Neural cell (in vitro differentiated cells): Measurements from ENCODE around the gene RNASE13. TPM values are rescaled to one million over a fixed set of nuclear protein-coding genes. Genes with fewer than 3 reads are reported as not detected.

Experiments used
- H2AFZ ChIP-seq: fragments of 200-600, 300-800 bp; sonication (generic), shearing (Covaris generic); 2 replicates; pipeline ENCODE4 v1.6.0; 2014; ENCODE audit warnings: low read depth, mild to moderate bottlenecking, antibody characterized with exemption, low read length, moderate library complexity
- H3F3A ChIP-seq: fragments of 200-600 bp; shearing (Covaris generic); 2 replicates; pipeline ENCODE4 v1.6.1; 2016; ENCODE audit warnings: mild to moderate bottlenecking, moderate library complexity, mixed read lengths, antibody characterized with exemption, low read length; ENCODE audit not compliant: insufficient read depth, poor library complexity, severe bottlenecking
- H3K27ac ChIP-seq: fragments of 200-600, 300-800 bp; sonication (generic), shearing (Covaris generic); 2 replicates; pipeline ENCODE4 v1.5.1; 2014; ENCODE audit warnings: mild to moderate bottlenecking, low read length, moderate library complexity
- H3K27me3 ChIP-seq: fragments of 300-800, 200-600 bp; sonication (generic), shearing (Covaris generic); 2 replicates; pipeline ENCODE4 v1.6.0; 2014; ENCODE audit warnings: mild to moderate bottlenecking, low read depth, low read length, moderate library complexity; ENCODE audit not compliant: insufficient read depth
- H3K36me3 ChIP-seq: fragments of 300-800, 200-600 bp; sonication (generic), shearing (Covaris generic); 2 replicates; pipeline ENCODE4 v1.5.1; 2014; ENCODE audit warnings: mild to moderate bottlenecking, antibody characterized with exemption, low read length, moderate library complexity; ENCODE audit not compliant: insufficient read depth
- H3K4me2 ChIP-seq: fragments of 300-800, 200-600 bp; sonication (generic), shearing (Covaris generic); 2 replicates; pipeline ENCODE4 v1.6.0; 2014; ENCODE audit warnings: mild to moderate bottlenecking, low read length
- H3K4me3 ChIP-seq: fragments of 300-800, 200-600 bp; sonication (generic), shearing (Covaris generic); 2 replicates; pipeline ENCODE4 v1.5.1; 2014; ENCODE audit warnings: mild to moderate bottlenecking, low read length, moderate library complexity
- H3K79me2 ChIP-seq: fragments of 200-600 bp; shearing (Covaris generic); replicated peaks from 2 replicates; pipeline ENCODE4 v1.6.0; 2014; ENCODE audit warnings: mild to moderate bottlenecking, low read length, moderate library complexity; ENCODE audit not compliant: insufficient read depth
- H3K9ac ChIP-seq: fragments of 300-800, 200-600 bp; sonication (generic), shearing (Covaris generic); 2 replicates; pipeline ENCODE4 v1.6.1; 2016; ENCODE audit warnings: mild to moderate bottlenecking, low read length, mixed read lengths
- H3K9me2 ChIP-seq: fragments of 200-600 bp; shearing (Covaris generic); 2 replicates; pipeline ENCODE4 v1.6.1; 2016; ENCODE audit warnings: mild to moderate bottlenecking, low read length, mixed read lengths; ENCODE audit not compliant: insufficient read depth
- H3K9me3 ChIP-seq: fragments of 200-600, 300-800 bp; sonication (generic), shearing (Covaris generic); 2 replicates; pipeline ENCODE4 v1.6.1; 2016; ENCODE audit warnings: mild to moderate bottlenecking, mixed run types, low read length, moderate library complexity, mixed read lengths
- H4K20me1 ChIP-seq: fragments of 200-600 bp; shearing (Covaris generic); 2 replicates; pipeline ENCODE4 v1.6.1; 2016; ENCODE audit warnings: mild to moderate bottlenecking, mixed run types; ENCODE audit not compliant: insufficient read depth
- CTCF ChIP-seq: fragments of 450-650 bp; IDR thresholded peaks from 2 replicates; pipeline ENCODE4 v1.5.1; 2014; ENCODE audit warnings: antibody characterized with exemption, mild to moderate bottlenecking, moderate library complexity; ENCODE audit not compliant: poor library complexity, severe bottlenecking
- EP300 ChIP-seq: fragments of 450-650 bp; conservative IDR thresholded peaks from 2 replicates; pipeline ENCODE4 v1.6.1; 2014; ENCODE audit warnings: antibody characterized with exemption, mild to moderate bottlenecking, moderate library complexity; ENCODE audit not compliant: poor library complexity, severe bottlenecking
- EZH2 ChIP-seq: fragments of 200-600, 300-800 bp; shearing (Covaris generic), sonication (generic); IDR thresholded peaks from 2 replicates; pipeline ENCODE4 v1.6.1; 2014; ENCODE audit warnings: antibody characterized with exemption, low read length, borderline replicate concordance, mild to moderate bottlenecking; ENCODE audit not compliant: insufficient read depth, poor library complexity, severe bottlenecking
- MXI1 ChIP-seq: fragments of 450-650 bp; conservative IDR thresholded peaks from 2 replicates; pipeline ENCODE4 v1.6.1; 2014; ENCODE audit warnings: antibody characterized with exemption, mild to moderate bottlenecking; ENCODE audit not compliant: poor library complexity, severe bottlenecking
- POLR2AphosphoS5 ChIP-seq: IDR thresholded peaks from 2 replicates; pipeline ENCODE4 v1.6.1; 2012
- RAD21 ChIP-seq: fragments of 450-650 bp; conservative IDR thresholded peaks from 2 replicates; pipeline ENCODE4 v1.6.1; 2014; ENCODE audit warnings: antibody characterized with exemption, mild to moderate bottlenecking, moderate library complexity
- REST ChIP-seq: IDR thresholded peaks from 2 replicates; pipeline ENCODE4 v1.6.1; 2012; ENCODE audit warnings: borderline replicate concordance
- SMC3 ChIP-seq: fragments of 450-650 bp; conservative IDR thresholded peaks from 2 replicates; pipeline ENCODE4 v1.6.1; 2014; ENCODE audit warnings: antibody characterized with exemption, mild to moderate bottlenecking, moderate library complexity; ENCODE audit not compliant: poor library complexity
- TAF1 ChIP-seq: IDR thresholded peaks from 2 replicates; pipeline ENCODE4 v1.6.1; 2012; ENCODE audit warnings: low read depth
- polyA plus RNA-seq: library from polyadenylated mRNA; depleted of rRNA; stranded (reverse); fragments of >200 nt; gene quantifications from 2 replicates; pipeline ENCODE4 v1.2.3, GENCODE V29; 2014

The RNASE13 gene
- polyA plus RNA-seq, 1 donor from 2014 or later = not detected

- Histone ChIP-seq H3K27ac (no peak overlapping the region), H4K20me1 (no peaks in the 10 kb centered on the region), H3K9me3 (no peaks in the 10 kb centered on the region), H3K4me3 (no peak overlapping the region), H3K9ac (no peak overlapping the region), H3K36me3 (peaks cover 5% of the 10 kb centered on the region), H3K27me3 (no peaks in the 10 kb centered on the region), H3F3A (peaks cover 4% of the 10 kb centered on the region), H3K79me2 (peaks cover 7% of the 10 kb centered on the region), H2AFZ (no peak overlapping the region), H3K4me2 (no peak overlapping the region), H3K9me2 (no peaks in the 10 kb centered on the region)
- no peak for TF ChIP-seq EP300
- TF ChIP-seq TAF1 = no peak
- no peak for TF ChIP-seq EZH2
- no peak for TF ChIP-seq CTCF
- TF ChIP-seq RAD21 = no peak
- no peak for TF ChIP-seq SMC3
- TF ChIP-seq MXI1 = no peak
- no peak for TF ChIP-seq REST
Measured at GRCh38 chr14:21072781-21073339, 38.3 kb upstream of the RNASE13 start.

DNA sequence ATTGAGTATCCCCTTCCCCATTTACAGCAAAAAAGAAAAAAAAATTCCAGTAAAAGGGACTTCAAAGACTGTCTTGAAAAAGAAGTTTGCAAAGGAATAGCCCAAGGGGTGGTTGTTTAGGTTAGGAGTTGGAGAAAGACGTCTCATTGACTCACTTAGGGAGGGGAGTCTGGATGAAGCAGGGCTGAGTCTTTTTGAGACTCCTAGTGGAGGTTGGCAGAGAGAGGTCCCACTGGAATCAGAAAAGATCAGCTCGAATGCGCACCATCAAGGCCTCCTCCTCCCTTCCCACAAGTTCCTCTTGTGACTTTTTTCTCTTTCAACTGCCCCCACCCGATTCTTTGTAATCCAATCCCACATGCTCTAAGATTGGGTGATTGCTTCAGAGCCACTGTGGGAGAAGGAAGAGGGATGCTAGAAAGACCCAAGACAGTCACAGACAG is 37.4 kb upstream of the RNASE13 start:
- H3K36me3 ChIP-seq = peaks cover 5% of the 10 kb centered on the region
- peak overlapping the region; percentile 71 for H3K27ac ChIP-seq
- H3K9me3 ChIP-seq = no peaks in the 10 kb centered on the region
- peaks cover 7% of the 10 kb centered on the region for H3K79me2 ChIP-seq
- peak overlapping the region; percentile 78 for H3K4me3 ChIP-seq
- peak overlapping the region; percentile 99 for H3K4me2 ChIP-seq
- H3K9ac ChIP-seq = peak overlapping the region; percentile 92
- peaks cover 4% of the 10 kb centered on the region for H3F3A ChIP-seq
- no peak for TF ChIP-seq RAD21
- TF ChIP-seq CTCF = no peak
- no peak for TF ChIP-seq SMC3
- no peak for TF ChIP-seq EP300
- TF ChIP-seq POLR2AphosphoS5 = no peak
- no peak for TF ChIP-seq TAF1
- TF ChIP-seq MXI1 = no peak
- no peak for TF ChIP-seq EZH2
- no peak for TF ChIP-seq REST
- no peaks in the 10 kb centered on the region for H3K9me2 ChIP-seq
- no peaks in the 10 kb centered on the region for H4K20me1 ChIP-seq
- H3K27me3 ChIP-seq = no peaks in the 10 kb centered on the region
- H2AFZ ChIP-seq = no peak overlapping the region
